ENCODE data around the gene KIF5B. TPM values are rescaled to one million over a fixed set of nuclear protein-coding genes. Genes with fewer than 3 reads are reported as not detected.
"Not testable (repeated sequence)": the region's sequence is repeated elsewhere in the genome, so short reads cannot be mapped to it uniquely, and the experiment has no call there.

Gene KIF5B
- total and polyA plus RNA-seq, 2 experiments from 2014 or later: 63.5 to 81.8 TPM

DNA sequence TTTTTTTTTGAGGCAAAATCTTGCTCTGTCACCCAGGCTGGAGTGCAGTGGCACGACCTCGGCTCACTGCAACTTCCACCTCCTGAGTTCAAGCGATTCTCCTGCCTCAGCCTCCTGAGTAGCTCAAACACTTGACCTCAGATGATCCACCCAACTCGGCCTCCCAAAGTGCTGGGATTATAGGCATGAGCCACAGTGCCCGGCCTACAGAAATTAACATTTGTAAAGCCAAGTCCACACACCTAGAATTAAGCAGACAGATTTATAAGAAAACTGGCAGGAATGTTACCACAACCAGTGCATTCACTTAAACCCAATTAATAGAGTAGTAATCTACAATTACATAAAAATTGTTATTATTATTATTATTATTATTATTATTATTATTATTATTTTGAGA is 11.7 kb upstream of the KIF5B start:
- H3F3A ChIP-seq (replicated peaks; ENCODE audit: low read depth); H3K36me3 ChIP-seq (ENCODE audit: insufficient read depth); H3K36me3 Mint-ChIP-seq (ENCODE audit: low read depth); H2AFZ ChIP-seq; H3K4me3 Mint-ChIP-seq; DNase-seq (ENCODE audit: low spot score); H3K27ac ChIP-seq (ENCODE audit: low read depth); H3K27ac Mint-ChIP-seq; ATAC-seq; H3K4me2 ChIP-seq; H3K4me1 ChIP-seq (ENCODE audit: insufficient read depth); H3K4me3 ChIP-seq; H3K27me3 ChIP-seq (ENCODE audit: insufficient read depth); H4K20me1 ChIP-seq (replicated peaks; ENCODE audit: insufficient read depth); H3K9me3 Mint-ChIP-seq; H3K27me3 Mint-ChIP-seq (ENCODE audit: insufficient read depth, low read depth, poor library complexity); H3K79me2 ChIP-seq (replicated peaks; ENCODE audit: insufficient read depth); H3K9me2 ChIP-seq (ENCODE audit: insufficient read depth): not testable (repeated sequence)
- peaks cover 12% of the 10 kb centered on the region for H3K4me1 Mint-ChIP-seq

DNA sequence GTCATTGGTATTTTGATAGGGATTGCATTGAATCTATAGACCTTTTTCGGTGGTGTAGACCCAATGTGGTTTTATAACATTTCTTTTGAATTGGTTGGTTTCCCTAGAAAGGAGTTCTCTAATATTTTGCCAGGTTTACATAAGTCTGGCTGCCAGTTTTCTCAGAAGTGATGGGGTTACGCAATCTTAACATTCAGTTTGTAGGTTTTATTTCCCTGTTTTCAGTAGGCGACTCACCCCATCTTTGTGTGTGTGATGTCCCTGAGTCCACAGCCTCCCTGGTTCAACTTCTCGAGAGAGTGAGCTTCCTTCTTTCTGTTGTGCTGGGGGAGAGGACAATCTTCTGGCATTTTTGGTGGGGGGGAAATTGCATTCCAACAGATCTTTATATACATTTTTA is 9.6 kb upstream of the KIF5B start:
- Histone ChIP-seq H3K27me3 (ENCODE audit: insufficient read depth) (no peaks in the 10 kb centered on the region), H3K36me3 (ENCODE audit: insufficient read depth) (no peaks in the 10 kb centered on the region), H3K4me1 (ENCODE audit: insufficient read depth) (no peaks in the 10 kb centered on the region), H4K20me1 (replicated peaks; ENCODE audit: insufficient read depth) (no peaks in the 10 kb centered on the region), H3K4me3 (no peak overlapping the region), H3K4me2 (no peak overlapping the region), H3K79me2 (replicated peaks; ENCODE audit: insufficient read depth) (no peaks in the 10 kb centered on the region), H3F3A (replicated peaks; ENCODE audit: low read depth) (no peaks in the 10 kb centered on the region), H2AFZ (no peak overlapping the region), H3K9me2 (ENCODE audit: insufficient read depth) (no peaks in the 10 kb centered on the region), H3K27ac (ENCODE audit: low read depth) (no peak overlapping the region)
- Mint-ChIP-seq H3K36me3 (ENCODE audit: low read depth) (no peaks in the 10 kb centered on the region), H3K9me3 (no peaks in the 10 kb centered on the region), H3K4me1 (no peaks in the 10 kb centered on the region), H3K27me3 (ENCODE audit: insufficient read depth, low read depth, poor library complexity) (peaks cover 2% of the 10 kb centered on the region), H3K27ac (no peak overlapping the region), H3K4me3 (no peak overlapping the region)
- ATAC-seq (no peak), DNase-seq (ENCODE audit: low spot score) (no peak)
- TF ChIP-seq, protein P1, sequence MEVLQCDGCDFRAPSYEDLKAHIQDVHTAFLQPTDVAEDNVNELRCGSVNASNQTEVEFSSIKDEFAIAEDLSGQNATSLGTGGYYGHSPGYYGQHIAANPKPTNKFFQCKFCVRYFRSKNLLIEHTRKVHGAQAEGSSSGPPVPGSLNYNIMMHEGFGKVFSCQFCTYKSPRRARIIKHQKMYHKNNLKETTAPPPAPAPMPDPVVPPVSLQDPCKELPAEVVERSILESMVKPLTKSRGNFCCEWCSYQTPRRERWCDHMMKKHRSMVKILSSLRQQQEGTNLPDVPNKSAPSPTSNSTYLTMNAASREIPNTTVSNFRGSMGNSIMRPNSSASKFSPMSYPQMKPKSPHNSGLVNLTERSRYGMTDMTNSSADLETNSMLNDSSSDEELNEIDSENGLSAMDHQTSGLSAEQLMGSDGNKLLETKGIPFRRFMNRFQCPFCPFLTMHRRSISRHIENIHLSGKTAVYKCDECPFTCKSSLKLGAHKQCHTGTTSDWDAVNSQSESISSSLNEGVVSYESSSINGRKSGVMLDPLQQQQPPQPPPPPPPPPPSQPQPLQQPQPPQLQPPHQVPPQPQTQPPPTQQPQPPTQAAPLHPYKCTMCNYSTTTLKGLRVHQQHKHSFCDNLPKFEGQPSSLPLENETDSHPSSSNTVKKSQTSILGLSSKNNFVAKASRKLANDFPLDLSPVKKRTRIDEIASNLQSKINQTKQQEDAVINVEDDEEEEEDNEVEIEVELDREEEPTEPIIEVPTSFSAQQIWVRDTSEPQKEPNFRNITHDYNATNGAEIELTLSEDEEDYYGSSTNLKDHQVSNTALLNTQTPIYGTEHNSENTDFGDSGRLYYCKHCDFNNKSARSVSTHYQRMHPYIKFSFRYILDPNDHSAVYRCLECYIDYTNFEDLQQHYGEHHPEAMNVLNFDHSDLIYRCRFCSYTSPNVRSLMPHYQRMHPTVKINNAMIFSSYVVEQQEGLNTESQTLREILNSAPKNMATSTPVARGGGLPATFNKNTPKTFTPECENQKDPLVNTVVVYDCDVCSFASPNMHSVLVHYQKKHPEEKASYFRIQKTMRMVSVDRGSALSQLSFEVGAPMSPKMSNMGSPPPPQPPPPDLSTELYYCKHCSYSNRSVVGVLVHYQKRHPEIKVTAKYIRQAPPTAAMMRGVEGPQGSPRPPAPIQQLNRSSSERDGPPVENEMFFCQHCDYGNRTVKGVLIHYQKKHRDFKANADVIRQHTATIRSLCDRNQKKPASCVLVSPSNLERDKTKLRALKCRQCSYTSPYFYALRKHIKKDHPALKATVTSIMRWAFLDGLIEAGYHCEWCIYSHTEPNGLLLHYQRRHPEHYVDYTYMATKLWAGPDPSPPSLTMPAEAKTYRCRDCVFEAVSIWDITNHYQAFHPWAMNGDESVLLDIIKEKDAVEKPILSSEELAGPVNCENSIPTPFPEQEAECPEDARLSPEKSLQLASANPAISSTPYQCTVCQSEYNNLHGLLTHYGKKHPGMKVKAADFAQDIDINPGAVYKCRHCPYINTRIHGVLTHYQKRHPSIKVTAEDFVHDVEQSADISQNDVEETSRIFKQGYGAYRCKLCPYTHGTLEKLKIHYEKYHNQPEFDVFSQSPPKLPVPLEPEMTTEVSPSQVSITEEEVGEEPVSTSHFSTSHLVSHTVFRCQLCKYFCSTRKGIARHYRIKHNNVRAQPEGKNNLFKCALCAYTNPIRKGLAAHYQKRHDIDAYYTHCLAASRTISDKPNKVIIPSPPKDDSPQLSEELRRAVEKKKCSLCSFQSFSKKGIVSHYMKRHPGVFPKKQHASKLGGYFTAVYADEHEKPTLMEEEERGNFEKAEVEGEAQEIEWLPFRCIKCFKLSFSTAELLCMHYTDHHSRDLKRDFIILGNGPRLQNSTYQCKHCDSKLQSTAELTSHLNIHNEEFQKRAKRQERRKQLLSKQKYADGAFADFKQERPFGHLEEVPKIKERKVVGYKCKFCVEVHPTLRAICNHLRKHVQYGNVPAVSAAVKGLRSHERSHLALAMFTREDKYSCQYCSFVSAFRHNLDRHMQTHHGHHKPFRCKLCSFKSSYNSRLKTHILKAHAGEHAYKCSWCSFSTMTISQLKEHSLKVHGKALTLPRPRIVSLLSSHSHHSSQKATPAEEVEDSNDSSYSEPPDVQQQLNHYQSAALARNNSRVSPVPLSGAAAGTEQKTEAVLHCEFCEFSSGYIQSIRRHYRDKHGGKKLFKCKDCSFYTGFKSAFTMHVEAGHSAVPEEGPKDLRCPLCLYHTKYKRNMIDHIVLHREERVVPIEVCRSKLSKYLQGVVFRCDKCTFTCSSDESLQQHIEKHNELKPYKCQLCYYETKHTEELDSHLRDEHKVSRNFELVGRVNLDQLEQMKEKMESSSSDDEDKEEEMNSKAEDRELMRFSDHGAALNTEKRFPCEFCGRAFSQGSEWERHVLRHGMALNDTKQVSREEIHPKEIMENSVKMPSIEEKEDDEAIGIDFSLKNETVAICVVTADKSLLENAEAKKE (CRISPR knock-in tag; IDR thresholded peaks at IDR 0.05): no peak
- TF ChIP-seq POLR2AphosphoS5 (IDR thresholded peaks at IDR 0.05; ENCODE audit: low read depth): no peak
- TF ChIP-seq EZH2 (IDR thresholded peaks at IDR 0.05; ENCODE audit: low read depth, unreplicated experiment): no peak
- TF ChIP-seq, protein P2, sequence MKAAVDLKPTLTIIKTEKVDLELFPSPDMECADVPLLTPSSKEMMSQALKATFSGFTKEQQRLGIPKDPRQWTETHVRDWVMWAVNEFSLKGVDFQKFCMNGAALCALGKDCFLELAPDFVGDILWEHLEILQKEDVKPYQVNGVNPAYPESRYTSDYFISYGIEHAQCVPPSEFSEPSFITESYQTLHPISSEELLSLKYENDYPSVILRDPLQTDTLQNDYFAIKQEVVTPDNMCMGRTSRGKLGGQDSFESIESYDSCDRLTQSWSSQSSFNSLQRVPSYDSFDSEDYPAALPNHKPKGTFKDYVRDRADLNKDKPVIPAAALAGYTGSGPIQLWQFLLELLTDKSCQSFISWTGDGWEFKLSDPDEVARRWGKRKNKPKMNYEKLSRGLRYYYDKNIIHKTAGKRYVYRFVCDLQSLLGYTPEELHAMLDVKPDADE (IDR thresholded peaks at IDR 0.05): no peak
- TF ChIP-seq ZNF331 (CRISPR knock-in tag; IDR thresholded peaks at IDR 0.05; ENCODE audit: low read depth): no peak
- TF ChIP-seq, protein P3, sequence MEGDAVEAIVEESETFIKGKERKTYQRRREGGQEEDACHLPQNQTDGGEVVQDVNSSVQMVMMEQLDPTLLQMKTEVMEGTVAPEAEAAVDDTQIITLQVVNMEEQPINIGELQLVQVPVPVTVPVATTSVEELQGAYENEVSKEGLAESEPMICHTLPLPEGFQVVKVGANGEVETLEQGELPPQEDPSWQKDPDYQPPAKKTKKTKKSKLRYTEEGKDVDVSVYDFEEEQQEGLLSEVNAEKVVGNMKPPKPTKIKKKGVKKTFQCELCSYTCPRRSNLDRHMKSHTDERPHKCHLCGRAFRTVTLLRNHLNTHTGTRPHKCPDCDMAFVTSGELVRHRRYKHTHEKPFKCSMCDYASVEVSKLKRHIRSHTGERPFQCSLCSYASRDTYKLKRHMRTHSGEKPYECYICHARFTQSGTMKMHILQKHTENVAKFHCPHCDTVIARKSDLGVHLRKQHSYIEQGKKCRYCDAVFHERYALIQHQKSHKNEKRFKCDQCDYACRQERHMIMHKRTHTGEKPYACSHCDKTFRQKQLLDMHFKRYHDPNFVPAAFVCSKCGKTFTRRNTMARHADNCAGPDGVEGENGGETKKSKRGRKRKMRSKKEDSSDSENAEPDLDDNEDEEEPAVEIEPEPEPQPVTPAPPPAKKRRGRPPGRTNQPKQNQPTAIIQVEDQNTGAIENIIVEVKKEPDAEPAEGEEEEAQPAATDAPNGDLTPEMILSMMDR (conservative IDR thresholded peaks at IDR 0.05; ENCODE audit: low read depth in 2 of 2): no peak
- no peak for TF ChIP-seq JUNB (IDR thresholded peaks at IDR 0.05; ENCODE audit: unreplicated experiment)
- TF ChIP-seq STAT1 (IDR thresholded peaks at IDR 0.05; ENCODE audit: unreplicated experiment): no peak
- TF ChIP-seq CREB1 (CRISPR knock-in tag; IDR thresholded peaks at IDR 0.05; ENCODE audit: low read depth): no peak
- TF ChIP-seq NANOG (IDR thresholded peaks at IDR 0.05; ENCODE audit: borderline replicate concordance): no peak
- no peak for TF ChIP-seq EZH2phosphoT487 (IDR thresholded peaks at IDR 0.05; ENCODE audit: unreplicated experiment)

All from GM23338 (cell line).